NK-92 (cell line): ENCODE results near the gene ATG7.

ENCODE experiments used
- DNase-seq: peaks from one replicate; lab custom pipeline; 2025; ENCODE audit not compliant: unreplicated experiment; lab: John Stamatoyannopoulos, UW

The ATG7 gene

DNA sequence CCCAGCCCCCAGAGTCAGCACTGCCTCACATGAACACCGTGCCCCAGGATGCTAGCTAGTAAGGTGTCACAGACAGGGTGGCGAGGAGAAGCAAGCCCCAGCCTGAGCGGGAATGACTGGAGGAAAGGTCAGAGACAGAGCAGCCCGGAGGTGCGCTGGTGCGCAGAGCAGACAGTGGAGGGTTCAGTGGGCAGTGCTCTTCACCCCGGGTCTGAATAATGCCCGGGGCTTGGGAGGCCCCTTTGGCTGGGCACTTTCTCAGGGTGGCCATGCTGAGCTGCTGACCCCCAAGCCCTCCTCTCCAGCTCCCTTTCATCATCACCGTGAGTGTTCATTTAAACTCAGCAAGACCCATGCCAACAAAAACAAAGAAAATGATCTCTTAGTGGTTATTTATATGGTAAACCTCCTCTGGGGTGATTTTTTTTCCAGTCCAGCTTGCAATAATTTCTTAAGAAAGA, 260.8 kb downstream of the ATG7 start:
- no peak for DNase-seq

DNA sequence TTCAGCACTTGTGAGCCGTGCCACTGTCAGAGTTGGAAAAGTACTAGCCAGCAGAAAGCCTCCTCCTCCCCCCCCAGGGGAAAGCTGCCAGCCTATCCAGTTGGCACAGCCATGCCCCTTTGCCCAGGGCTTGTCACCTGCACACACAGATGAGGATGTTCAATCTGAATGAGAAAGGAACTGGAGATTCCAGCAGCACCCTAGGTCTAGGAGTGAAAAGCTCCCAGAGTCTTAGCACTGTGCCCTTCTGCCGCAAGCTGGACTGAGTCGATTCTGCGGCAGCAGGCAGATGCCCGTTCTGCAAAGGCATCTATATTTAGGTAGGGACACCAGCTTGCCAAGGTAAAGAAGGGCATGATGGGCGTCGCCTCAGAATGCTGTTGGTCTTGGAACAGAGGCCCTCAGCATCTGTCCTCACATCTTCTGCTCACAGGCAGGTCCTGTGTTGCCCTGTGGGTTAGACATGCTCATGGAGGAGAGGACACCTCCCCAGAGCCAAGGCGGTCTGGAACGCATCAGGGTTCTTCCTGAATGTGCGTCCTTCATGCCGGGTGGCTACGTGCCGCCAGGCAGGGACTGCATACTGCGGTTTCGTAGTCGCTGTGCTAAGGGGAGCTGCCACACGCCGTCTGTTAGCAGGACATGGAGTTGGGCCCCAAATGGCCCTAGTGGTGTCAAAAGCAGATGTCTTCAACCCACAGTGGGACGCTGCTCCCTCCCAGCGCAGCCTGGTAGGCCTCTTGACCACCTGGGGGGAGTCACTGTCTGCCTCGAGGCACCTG, 262.0 kb downstream of the ATG7 start:
- no peak for DNase-seq

DNA sequence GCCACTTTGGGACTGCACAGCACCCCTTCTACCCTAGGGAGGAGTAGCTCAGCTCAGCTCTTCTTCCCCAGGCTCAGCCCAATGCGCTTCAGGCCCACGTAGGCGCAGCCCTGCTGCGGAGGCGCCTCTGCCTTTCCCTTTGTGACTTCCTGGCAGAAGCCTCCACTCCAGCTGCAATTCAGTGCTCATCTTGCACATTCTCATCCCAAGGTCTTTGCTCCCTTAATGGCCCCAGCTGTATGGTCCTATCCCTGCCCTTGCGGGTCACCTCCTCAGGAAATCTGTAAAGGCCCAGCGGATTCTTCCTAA, 262.6 kb downstream of the ATG7 start:
- DNase-seq = no peak

DNA sequence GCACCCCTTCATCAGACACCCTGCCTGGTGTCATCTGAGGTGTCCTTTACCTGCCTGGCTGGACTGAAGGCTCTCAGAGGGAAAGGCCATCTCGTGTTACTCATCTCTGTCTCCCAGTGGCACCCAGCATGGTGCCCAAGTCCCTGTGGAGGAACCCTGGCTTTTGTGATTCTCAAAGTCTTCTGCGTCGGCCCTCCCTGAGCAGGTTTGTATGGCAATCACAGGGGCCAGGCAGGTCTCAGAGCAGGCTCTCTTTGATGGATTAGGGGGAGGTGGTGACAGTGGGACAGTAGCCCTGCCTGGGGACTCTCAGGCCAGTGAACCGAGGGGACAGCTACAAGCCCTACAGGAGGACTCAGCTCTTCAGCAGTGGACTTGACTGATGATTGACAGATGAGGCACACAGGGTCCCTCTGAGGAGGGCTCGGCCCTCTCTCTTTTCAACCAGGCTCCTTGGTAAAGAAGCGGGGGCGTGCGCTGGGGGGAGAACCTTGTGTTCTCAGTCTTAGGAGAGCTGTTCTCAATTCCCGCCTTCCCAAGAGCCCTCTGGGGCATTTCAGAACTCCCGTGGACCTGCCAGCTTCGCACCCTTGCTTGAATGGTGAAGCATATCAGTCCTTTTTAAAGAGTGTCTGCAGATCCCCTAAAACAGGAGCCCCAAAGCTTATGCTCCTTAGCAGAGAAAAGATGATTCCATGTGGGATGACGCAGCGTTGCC, 263.2 kb downstream of the ATG7 start:
- no peak for DNase-seq

DNA sequence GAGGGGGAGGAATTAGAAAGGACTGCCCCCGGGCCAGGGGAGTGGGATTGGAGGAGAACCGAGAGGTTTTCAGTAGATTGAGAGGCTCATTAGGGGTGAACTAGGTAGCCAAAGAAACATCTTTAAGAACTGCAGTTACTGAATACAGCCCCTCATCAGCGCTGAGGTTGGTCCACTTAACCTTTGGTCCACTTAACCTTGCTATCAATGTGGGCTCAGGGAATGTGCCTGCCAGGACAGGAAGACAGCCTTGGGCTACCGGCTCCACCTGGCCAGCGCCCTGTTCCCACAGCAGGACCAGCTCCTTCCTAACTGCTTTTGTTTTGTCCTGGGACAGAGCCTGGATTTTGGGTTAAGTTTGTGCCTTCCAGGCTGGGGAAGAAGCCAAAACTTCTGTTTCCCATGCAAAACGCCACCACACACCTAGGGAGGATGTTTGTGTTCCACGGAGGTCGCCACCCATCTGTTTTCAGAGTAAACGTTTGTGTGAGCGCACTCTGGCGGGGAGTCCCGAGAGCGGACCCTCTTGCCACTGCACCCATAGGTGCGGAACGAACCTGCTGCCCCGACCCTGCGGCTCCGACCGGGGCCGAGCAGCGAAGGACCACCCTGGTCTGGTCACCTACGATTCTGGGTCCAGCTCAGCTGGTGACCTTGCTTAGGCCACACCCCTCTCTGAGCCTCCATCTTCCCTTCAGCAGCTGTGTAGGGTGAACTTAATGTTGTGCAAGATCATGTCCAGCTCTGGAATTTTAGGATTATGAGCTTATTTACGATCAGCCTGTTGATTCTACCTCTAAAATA, 264.1 kb downstream of the ATG7 start:
- no peak for DNase-seq

DNA sequence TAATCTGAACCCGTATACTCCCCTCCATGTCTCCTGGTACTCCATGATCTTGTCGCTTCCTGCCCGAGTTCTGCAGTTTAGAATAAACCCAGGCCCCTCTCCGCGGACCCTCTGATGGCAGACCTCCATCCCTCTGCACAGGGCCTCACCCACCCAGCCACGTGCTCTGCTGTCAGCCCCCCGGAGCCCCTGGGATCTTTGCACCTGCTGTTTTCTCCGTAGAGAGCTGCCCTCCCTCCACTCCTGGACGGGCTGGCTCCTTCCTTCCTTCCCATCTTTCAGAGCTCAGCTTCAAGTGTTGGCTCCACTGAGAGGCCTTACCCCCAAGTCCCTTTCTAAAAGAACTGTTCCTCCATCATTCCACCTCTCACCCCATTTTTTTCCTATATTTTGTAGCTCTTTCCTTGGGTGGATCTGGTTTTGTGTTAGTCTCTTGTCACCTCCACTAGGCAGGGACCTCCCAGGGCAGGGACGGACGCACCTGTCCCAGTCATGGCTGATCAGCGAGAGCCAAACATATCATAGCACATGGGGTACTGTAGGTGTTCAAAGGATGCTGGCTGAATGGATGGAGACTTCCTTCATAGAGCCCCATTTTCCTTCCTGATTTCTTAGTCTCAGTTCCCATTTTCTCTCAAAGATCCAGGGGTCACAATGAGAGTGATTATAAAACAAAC, 264.9 kb downstream of the ATG7 start:
- DNase-seq = no peak

DNA sequence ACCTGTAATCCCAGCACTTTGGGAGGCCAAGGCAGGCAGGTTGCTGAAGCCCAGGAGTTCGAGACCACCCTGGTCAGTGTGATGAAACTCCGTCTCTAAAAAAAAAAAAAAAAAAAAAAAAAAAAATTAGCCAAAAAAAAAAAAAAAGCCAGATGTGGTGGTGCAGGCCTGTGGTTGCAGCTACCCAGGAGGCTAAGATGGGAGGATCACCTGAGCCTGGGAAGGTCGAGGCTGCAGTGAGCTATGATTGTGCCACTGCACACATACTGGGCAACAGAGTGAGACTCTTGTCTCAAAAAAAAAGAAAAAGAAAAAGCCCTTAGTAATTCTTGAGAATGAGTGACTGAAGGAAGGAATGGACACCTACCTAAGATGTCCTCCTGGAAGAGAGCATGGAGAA, 266.4 kb downstream of the ATG7 start:
- DNase-seq = no peak

DNA sequence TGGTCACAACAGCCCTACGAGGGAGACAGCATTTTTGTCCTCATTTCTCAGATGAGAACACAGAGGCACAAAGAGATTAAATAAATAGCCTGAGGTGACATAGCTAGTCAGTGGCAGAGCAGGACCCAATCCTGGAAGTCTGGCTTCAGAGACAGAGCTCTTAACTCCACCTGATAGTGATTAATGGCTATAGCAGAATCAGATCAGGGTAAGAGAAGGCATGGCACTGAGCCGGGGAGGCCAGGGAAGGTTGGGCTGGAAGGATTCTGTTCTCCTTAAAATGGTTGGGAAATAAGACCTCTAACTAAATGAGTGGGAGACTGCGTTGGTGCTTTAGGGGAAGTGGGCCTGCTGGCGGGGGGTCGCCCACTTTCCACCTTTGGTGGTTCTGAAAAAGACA, 267.0 kb downstream of the ATG7 start:
- DNase-seq = no peak

DNA sequence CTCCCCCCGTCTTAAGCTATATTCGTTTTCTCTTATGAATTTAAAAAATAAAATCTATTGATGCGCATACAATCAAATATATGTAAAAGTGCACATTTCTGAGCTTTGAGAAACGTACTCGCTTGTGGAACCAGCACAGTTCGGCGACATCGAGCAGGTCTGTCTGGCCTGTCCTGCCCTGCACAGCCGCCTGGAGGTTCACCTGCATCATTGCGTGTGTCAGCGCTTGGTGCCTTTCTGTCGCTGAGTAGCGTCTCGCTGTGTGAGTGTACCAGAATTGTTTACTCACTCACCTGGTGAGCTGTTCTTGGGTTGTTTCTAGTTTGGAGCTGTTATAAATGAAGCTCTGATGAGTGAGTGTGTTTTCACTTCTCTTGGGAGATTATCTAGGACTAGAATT, 267.5 kb downstream of the ATG7 start:
- no peak for DNase-seq

DNA sequence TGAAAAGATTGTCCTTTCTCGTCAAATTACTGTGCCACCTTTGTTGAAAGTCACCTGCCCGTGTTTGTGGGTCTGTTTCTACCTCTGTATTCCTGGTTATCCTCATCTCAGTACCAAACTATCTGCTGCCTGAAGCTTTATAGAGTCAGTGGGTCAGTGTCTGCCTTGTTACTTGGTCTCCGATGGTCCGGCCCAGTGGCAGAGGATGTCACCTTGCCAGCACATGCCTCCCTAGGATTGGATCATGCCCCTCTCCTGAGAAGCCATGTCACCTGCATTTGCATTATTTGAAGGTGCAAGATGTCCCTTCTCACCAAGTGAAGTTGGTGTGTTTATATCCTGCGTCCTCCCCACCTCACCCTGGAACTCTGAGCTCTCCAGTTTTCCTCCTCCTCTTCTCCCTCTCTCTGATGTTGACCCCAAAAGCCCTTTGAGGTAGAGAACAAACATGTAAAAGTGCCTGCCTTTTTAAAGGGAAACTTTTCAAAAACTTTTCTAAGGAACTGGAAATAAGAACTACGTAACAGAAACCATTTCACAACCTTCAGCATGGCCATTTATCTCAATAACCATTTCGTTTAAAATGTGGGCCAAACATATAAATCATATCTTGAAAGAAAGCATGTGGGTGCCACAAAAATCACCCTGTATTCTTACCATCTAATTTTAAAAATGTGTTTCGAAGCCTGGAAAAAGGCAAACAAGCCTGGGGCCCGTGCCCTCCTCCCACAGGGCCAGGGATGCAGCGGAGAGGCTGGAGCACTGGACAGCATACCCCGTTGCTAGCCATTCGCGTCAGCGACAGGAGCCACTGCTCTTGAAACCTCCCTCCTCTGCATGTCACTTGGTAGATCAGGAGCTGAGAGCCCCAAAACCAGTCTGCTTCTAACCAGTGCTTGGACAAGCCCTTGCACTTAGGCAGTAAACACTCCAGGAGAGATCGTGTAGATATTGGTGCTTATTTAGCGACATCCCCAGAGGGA, 269.4 kb downstream of the ATG7 start:
- no peak for DNase-seq

DNA sequence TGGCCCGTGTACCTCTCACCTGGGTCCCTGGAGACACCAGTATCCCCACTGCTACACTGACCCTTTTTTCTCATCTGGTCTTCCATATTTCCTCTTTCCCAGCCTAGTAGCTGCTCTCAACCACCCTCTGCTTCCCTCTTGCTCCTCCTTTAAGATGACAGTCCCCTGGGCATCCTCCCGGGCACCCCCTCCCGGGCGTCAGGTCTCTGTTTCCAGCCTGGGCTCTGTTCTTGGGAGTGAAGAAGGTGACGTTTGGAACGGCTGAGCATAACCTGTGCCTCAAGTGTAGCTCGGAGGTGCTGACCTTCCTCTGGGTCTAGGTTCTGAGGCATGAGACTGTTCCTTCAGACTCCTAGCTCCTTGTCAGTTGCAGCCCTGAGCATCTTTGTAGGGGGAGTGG, 270.4 kb downstream of the ATG7 start:
- no peak for DNase-seq

DNA sequence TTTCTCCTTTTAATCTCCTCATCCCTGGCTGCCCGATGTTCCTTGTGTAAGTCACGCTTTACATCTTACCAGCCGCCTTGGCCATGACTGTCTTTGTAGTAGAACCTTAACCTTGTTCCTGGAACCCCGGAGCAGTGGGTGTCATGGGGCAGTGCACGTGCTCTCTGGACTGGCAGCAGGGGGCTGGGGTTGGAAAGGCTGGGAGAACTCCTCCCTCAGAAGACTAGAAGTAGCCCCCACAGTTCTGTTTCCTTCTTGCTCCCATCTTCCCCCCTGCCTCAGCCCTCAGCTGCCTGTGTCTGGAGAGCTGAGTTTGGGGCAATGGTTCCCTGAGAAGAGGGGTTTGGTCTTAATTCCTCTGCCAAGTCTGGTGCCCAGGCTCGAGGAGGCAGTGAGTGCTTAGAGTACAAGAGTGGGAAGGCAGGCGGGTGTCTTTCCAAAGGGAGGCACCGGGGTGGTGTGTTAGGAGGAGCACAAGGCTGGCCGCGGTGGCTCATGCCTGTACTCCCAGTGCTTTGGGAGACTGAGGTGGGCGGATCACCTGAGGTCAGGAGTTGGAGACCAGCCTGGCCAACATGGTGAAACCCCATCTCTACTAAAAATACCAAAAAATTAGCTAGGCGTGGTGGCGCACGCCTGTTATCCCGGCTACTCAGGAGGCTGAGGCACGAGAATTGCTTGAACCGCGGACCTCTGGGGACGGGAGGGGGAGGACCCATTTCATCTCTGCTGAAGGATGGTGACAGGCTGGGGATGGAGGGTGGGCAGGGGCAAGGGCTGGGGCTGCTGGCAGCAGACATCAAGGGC, 271.1 kb downstream of the ATG7 start:
- no peak for DNase-seq

DNA sequence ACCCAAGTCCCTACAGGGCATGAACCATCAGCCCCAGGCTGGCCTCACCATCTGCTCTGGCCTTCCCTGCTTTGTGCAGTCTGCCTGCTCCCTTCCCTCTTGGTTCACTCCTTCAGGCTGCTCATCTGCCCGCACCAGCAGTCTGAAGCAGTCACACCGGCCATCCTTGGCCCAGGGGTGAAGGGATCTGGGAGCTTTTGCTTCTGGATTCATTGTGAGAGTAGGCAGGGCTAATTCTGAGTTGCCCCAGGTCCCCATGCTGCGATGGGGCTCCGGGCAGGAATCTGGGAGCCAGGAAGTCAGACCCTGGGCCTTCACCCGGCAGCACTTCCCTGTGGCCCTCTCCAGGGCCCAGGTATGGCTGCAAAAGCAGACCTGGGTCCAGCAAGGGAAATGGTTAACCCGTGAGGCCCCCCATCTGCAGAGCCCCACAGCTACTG, 271.8 kb downstream of the ATG7 start:
- DNase-seq = no peak

DNA sequence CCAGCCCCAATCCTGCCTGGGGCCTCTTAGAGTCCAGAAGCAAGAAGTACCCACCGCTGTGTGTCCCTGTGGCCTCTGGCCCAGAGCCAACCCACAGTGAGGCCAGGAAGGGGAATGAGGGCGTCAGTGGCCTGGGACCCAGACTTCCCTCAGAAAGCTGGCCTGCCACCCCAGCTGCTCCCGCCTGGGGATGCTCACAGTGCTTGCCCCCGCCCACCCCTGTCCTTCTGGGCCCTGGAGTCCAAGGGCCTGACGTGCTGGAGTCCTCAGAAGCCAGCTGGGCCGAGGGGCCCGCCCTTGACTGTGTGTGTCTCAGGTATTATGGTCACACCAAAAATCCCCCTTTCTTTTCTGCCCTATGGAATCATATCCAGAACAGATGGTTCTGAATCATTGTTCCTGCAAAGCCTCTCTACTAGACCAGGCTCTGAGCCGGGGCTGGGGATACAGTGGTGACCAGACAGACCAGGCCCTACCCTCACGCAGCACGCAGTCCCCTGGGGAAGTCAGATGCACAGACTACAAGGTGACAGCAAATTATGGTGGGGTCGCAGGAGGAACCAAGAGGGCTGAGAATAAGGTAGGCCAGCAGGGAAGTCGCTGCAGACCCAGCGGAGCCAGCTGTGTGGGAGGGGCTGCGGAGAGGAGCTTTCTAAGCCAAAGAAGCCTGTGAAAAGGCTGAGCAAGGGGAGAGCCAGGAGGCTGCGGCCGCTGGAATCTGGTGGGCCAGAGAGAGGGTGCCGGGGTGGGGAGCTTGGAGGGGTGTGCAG, 272.4 kb downstream of the ATG7 start:
- no peak for DNase-seq

DNA sequence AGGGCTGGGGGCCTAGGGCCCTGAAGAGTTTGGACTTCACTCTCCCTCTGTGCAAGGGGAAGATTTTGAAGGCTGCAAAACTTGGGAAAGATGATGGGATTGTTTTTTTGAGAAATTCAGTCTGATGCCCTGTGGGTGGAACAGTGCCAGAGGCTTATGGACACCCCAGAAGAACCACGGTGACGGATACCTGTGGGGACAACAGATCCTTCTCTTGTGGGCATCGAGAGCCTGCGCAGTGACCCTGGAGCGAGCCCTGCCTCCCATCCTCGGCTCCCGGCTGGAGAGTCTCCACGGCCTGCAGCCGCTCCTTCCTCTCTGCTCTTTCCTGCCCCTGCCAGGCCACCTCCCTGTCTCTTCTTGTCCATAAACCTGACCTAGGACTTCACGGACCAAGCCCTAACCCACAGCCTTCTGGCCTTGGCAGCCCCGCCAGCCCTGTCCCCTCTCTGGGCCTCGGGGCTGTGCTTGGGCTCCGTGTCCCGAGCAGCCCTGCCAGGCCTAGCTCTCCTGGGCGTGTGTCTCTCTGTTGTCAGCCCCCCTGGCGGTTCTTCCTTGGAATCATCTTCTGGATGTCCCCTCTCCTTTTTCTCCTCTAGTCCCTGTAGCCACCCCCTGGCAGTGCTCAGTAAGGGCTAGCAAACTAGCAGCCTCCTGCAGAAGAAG, 273.1 kb downstream of the ATG7 start:
- no peak for DNase-seq

DNA sequence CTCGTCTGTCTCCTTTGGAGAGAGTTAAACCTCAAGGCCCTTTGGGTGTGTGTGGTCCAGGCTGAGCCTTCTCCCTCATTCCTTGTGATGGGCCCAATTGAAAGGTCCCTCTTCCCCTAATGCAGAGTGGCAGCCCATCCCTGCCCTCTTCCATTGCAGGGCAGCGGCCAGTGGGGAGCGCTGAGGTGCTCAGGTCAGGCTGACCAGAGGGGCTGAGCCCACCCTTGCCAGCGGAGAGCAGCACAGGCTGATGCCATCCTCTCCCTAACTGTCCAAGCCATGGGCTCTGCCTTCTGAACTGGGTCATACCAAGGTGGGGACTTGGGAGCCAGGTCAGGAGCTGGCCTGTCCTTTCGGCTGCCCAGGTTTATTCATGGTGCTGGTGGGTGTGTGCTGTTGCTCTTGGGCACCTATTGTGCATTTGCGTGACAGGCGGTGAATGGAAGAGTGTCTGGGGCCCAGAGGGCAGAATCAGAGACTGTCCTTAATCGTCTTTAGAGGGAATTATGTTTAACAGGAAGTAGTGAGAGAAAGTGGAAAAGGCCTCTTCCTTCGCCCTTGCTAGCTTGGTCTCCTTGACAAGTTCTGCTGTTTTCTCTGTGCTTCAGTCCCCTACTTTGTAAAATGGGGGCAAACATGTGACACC, 274.6 kb downstream of the ATG7 start:
- no peak for DNase-seq

DNA sequence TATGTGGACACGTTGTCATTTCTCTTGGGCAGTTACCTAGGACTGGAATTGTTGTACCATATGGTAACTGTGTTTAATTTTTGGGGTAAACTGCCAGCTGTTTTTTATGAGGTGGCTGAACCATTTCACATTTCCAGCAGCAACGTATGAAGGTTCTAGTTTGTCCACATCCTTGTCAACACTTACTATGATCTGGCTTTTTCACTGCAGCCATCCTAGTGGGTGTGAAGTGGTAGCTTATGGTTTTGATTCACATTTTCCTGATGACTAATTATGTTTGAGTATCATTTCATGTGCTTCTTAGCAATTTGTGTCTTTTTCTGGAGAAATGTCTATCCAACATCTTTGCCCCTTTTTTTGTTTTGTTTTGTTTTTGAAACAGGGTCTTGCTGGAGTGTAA, 275.3 kb downstream of the ATG7 start:
- no peak for DNase-seq

DNA sequence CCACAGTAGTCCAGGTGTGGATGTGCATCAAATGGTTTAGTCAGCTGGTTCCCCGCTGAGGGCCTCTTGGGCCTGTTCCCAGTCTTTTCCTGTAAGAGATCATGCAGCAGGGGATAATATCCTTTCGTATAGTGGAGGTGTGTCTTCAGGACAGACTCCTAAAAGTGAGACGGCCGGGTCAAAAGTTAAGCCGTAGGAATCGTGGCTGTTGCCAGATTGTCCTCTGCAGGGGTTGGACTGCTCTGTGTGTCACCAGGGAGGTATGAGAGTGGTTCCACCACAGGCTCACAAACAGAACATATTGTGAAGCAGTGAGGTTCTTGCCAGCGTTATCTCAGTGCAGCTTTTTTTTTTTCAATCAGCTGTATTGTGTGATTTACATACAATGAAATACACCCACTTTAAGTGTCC, 276.5 kb downstream of the ATG7 start:
- no peak for DNase-seq
